HepG2 (cell line): ENCODE measurements around the gene SMAD6. TPM values are rescaled to one million over a fixed set of nuclear protein-coding genes. Genes with fewer than 3 reads are reported as not detected.
A peak's percentile ranks its signal among the peaks of the same experiment; 100 is the strongest.

Experiments
- ATF7-NPFF ChIP-seq: sonication (generic); formaldehyde crosslinking; IDR thresholded peaks from 2 replicates; pipeline ENCODE4 v1.8.1; 2023; ENCODE audit warnings: mild to moderate bottlenecking, low read depth, missing genetic modification reagents, moderate library complexity
- FOSL2 ChIP-seq: sonication (generic); formaldehyde crosslinking; IDR thresholded peaks from 2 replicates; pipeline ENCODE4 v1.4.0; 2020; ENCODE audit warnings: missing genetic modification reagents
- FOXO4 ChIP-seq: sonication (generic); formaldehyde crosslinking; conservative IDR thresholded peaks from 2 replicates; pipeline ENCODE4 v1.8.1; 2023; ENCODE audit warnings: missing genetic modification reagents
- GMEB1 ChIP-seq: sonication (generic); formaldehyde crosslinking; IDR thresholded peaks from 2 replicates; pipeline ENCODE4 v1.5.1; 2020; ENCODE audit warnings: missing genetic modification reagents, mild to moderate bottlenecking, borderline replicate concordance
- NRL ChIP-seq: sonication (generic); formaldehyde crosslinking; IDR thresholded peaks from 2 replicates; pipeline ENCODE4 v1.5.0; 2020; ENCODE audit warnings: missing genetic modification reagents, mild to moderate bottlenecking, moderate library complexity, borderline replicate concordance
- RBFOX2 ChIP-seq: fragments of 200-400 bp; formaldehyde crosslinking; IDR thresholded peaks from 2 replicates; pipeline ENCODE4 v1.6.1; 2017; ENCODE audit warnings: low read depth, mild to moderate bottlenecking, low read length
- RBM39 ChIP-seq: fragments of 200-400 bp; formaldehyde crosslinking; IDR thresholded peaks from one replicate; pipeline ENCODE4 v1.6.1; 2018; ENCODE audit warnings: antibody characterized with exemption, mild to moderate bottlenecking, low read depth, low read length; ENCODE audit not compliant: poor library complexity, severe bottlenecking
- SOX13 ChIP-seq, 3 experiments: fragments of 450-650 bp in 1 of 3; sonication (generic) in 1 of 3; formaldehyde crosslinking in 1 of 3; IDR thresholded peaks in 2 of 3; conservative IDR thresholded peaks in 1 of 3; 2 replicates each; pipeline versions ENCODE4 v1.5.0 to v1.6.1; 2016 to 2020; ENCODE audit warnings: antibody characterized with exemption in 1 of 3, mild to moderate bottlenecking in 1 of 3, missing compliant biosample characterization in 1 of 3, missing genetic modification reagents in 1 of 3, moderate library complexity in 1 of 3
- SOX5 ChIP-seq: IDR thresholded peaks from 2 replicates; pipeline ENCODE4 v1.6.1; 2016; ENCODE audit warnings: borderline replicate concordance
- ZBTB25 ChIP-seq: IDR thresholded peaks from 2 replicates; pipeline ENCODE4 v1.6.1; 2018; ENCODE audit warnings: missing genetic modification reagents
- ZBTB3 ChIP-seq: sonication (generic); formaldehyde crosslinking; IDR thresholded peaks from 2 replicates; pipeline ENCODE4 v1.4.0; 2020; ENCODE audit warnings: low read depth, mild to moderate bottlenecking, moderate library complexity, missing genetic modification reagents, borderline replicate concordance
- ZFY ChIP-seq: sonication (generic); formaldehyde crosslinking; IDR thresholded peaks from 2 replicates; pipeline ENCODE4 v1.4.0; 2020; ENCODE audit warnings: missing genetic modification reagents
- ZNF24 ChIP-seq: fragments of 450-650 bp; IDR thresholded peaks from 2 replicates; pipeline ENCODE4 v1.6.1; 2017; ENCODE audit warnings: antibody characterized with exemption, mild to moderate bottlenecking
- ZNF589 ChIP-seq: sonication (generic); formaldehyde crosslinking; conservative IDR thresholded peaks from 2 replicates; pipeline ENCODE4 v1.8.0; 2022; ENCODE audit warnings: mild to moderate bottlenecking, moderate library complexity, missing genetic modification reagents
- ZNF709 ChIP-seq: sonication (generic); formaldehyde crosslinking; IDR thresholded peaks from 2 replicates; pipeline ENCODE4 v1.5.0; 2020; ENCODE audit warnings: mild to moderate bottlenecking, missing genetic modification reagents
- ZNF790 ChIP-seq: sonication (generic); formaldehyde crosslinking; IDR thresholded peaks from 2 replicates; pipeline ENCODE4 v1.8.0; 2022; ENCODE audit warnings: missing genetic modification reagents, mild to moderate bottlenecking, borderline replicate concordance
- polyA plus RNA-seq, 8 experiments: library from polyadenylated mRNA; depleted of rRNA in 3 of 8; stranded (reverse) in 7 of 8; unstranded in 1 of 8; fragments of >200 nt; fragmentation: Illumina TruSeq in 4 of 8; extraction: Trizol in 4 of 8; gene quantifications; 2 replicates each; pipeline versions ENCODE4 v1.2.1 to v1.2.3, GENCODE V29; 2011 to 2016; ENCODE audit warnings: low read depth in 4 of 8, missing spikeins in 1 of 8, mixed read lengths in 1 of 8; ENCODE audit not compliant: insufficient read depth in 1 of 8
- total RNA-seq, 5 experiments: library from RNA; depleted of rRNA; stranded (reverse); fragments of >200 nt; fragmentation: Illumina TruSeq; extraction: Trizol; gene quantifications; 2 replicates each; pipeline ENCODE4 v1.2.3, GENCODE V29; 2016; ENCODE audit warnings: low read depth in 1 of 5
- TF ChIP-seq, protein P1 (sequence below): sonication (generic); formaldehyde crosslinking; IDR thresholded peaks from 2 replicates; pipeline ENCODE4 v1.5.1; 2020; ENCODE audit warnings: missing genetic modification reagents, mild to moderate bottlenecking, borderline replicate concordance
- TF ChIP-seq, protein P2 (sequence below): sonication (generic); formaldehyde crosslinking; IDR thresholded peaks from 2 replicates; pipeline ENCODE4 v1.8.0; 2022; ENCODE audit warnings: low read depth, missing genetic modification reagents

The SMAD6 gene
- total and polyA plus RNA-seq, 2 of the 13 experiments (the other 11 are each of a cell fraction or from before 2014, with no cell fraction given), result 3.3 to 4.4 TPM

- TF ChIP-seq SOX13 (IDR thresholded peaks at IDR 0.05) (peak; percentile 74; the same call in 1 of the 2 replicates), SOX13 (CRISPR knock-in tag; conservative IDR thresholded peaks at IDR 0.05 in 1 of 2, IDR thresholded peaks at IDR 0.05 in 1 of 2) (peak in 1 of 2 experiments; percentile 96; a peak in 2 of 4 replicates), FOXO4 (0 out of 2 replicates have a peak, but pooled peaks have one; percentile 44), ZNF24 (peak; percentile 74), ZBTB3 (CRISPR knock-in tag) (peak; percentile 76; the same call in 1 of the 2 replicates), FOSL2 (peak; percentile 87), RBM39 (no peak), ZNF589 (CRISPR knock-in tag) (no peak), ZNF709 (CRISPR knock-in tag) (0 out of 2 replicates have a peak, but pooled peaks have one; percentile 24), NRL (CRISPR knock-in tag) (peak; percentile 39; the same call in 1 of the 2 replicates), ZBTB25 (CRISPR knock-in tag) (no peak), ZFY (CRISPR knock-in tag) (peak; percentile 68; the same call in 1 of the 2 replicates), SOX5 (CRISPR knock-in tag) (peak; percentile 96), GMEB1 (CRISPR knock-in tag) (no peak), RBFOX2 (0 out of 2 replicates have a peak, but pooled peaks have one; percentile 41), ATF7-NPFF (CRISPR knock-in tag) (no peak), ZNF790 (CRISPR knock-in tag) (no peak)
- TF ChIP-seq, protein P1, sequence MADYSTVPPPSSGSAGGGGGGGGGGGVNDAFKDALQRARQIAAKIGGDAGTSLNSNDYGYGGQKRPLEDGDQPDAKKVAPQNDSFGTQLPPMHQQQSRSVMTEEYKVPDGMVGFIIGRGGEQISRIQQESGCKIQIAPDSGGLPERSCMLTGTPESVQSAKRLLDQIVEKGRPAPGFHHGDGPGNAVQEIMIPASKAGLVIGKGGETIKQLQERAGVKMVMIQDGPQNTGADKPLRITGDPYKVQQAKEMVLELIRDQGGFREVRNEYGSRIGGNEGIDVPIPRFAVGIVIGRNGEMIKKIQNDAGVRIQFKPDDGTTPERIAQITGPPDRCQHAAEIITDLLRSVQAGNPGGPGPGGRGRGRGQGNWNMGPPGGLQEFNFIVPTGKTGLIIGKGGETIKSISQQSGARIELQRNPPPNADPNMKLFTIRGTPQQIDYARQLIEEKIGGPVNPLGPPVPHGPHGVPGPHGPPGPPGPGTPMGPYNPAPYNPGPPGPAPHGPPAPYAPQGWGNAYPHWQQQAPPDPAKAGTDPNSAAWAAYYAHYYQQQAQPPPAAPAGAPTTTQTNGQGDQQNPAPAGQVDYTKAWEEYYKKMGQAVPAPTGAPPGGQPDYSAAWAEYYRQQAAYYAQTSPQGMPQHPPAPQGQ, result no peak
- TF ChIP-seq, protein P2, sequence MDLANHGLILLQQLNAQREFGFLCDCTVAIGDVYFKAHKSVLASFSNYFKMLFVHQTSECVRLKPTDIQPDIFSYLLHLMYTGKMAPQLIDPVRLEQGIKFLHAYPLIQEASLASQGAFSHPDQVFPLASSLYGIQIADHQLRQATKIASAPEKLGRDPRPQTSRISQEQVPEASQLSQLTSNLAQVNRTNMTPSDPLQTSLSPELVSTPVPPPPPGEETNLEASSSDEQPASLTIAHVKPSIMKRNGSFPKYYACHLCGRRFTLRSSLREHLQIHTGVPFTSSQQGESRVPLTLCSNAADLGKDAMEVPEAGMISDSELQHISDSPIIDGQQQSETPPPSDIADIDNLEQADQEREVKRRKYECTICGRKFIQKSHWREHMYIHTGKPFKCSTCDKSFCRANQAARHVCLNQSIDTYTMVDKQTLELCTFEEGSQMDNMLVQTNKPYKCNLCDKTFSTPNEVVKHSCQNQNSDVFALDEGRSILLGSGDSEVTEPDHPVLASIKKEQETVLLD (CRISPR knock-in tag), result no peak
These were observed 68.7 kb downstream of the SMAD6 start (continued) for GRCh38 chr15:66770518-66771350.
